Activated CD4-positive, CD25-positive, alpha-beta regulatory T cell treated with anti-CD3 and anti-CD28 coated beads, Interleukin-2, amount 50 U/mL, for 16 hours (primary cell): ENCODE results near the gene INPP1.
"Not testable (repeated sequence)": the region's sequence is repeated elsewhere in the genome, so short reads cannot be mapped to it uniquely, and the experiment has no call there.

Source experiments
- DNase-seq: peaks from one replicate; pipeline ENCODE4 v3.0.0-alpha.2; 2020; ENCODE audit warnings: low read depth, low spot score

INPP1 gene, protein sequence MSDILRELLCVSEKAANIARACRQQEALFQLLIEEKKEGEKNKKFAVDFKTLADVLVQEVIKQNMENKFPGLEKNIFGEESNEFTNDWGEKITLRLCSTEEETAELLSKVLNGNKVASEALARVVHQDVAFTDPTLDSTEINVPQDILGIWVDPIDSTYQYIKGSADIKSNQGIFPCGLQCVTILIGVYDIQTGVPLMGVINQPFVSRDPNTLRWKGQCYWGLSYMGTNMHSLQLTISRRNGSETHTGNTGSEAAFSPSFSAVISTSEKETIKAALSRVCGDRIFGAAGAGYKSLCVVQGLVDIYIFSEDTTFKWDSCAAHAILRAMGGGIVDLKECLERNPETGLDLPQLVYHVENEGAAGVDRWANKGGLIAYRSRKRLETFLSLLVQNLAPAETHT

GRCh38 chr2:190343536-190344275 lies at the start of gene INPP1:
TSS of gene INPP1 (plus strand) at chr2:190343589. CDS start at chr2:190360103, 16,514 bp downstream.
- DNase-seq: no peak

GRCh38 chr2:190297880-190298279 lies 45.5 kb upstream of the INPP1 start:
- DNase-seq: not testable (repeated sequence)

- DNase-seq: no peak
Measured at GRCh38 chr2:190301032-190301431, 42.4 kb upstream of the INPP1 start.

- DNase-seq: no peak
Measured at GRCh38 chr2:190302052-190302451, 41.3 kb upstream of the INPP1 start.

DNA sequence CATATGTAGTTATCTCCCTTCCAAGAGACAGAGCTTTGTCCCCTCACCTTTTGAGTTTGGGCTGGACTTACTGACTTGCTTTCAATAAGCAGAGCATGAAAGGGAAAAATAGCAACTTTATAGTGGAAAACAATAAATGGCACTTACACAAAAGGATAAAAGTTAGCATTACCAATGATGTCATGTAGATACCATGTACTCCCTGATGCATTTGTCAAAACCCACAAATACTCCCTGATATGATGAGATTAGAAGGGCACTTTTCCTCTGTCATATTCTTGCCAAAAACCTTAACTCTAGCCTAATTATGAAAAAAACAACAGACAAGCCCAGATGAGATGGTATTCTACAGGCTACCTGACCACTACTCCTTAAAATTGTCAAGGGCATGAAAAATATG lies 39.7 kb upstream of the INPP1 start:
- DNase-seq: no peak

DNA sequence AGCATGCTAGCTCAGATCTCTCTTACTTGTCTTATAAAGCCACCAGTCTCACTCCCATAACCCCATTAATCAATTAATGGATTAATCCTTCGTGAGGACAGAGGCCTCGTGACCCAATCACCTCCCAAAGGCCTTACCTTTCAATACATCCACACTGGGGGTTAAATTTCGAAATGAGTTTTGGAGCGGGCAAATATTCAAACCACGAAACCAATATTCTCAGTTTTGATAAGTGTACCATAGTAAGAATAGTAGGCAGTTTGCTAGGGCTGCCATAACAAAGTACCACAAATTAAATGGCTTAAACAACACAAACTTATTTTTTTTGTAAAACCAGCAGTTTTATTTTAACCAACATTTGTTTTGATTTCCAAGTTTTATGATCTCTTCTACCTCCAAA lies 39.0 kb upstream of the INPP1 start:
- DNase-seq: no peak

GRCh38 chr2:190308031-190308430 lies 35.4 kb upstream of the INPP1 start:
- DNase-seq: no peak

GRCh38 chr2:190311893-190312634 lies 31.3 kb upstream of the INPP1 start:
- no peak for DNase-seq

DNA sequence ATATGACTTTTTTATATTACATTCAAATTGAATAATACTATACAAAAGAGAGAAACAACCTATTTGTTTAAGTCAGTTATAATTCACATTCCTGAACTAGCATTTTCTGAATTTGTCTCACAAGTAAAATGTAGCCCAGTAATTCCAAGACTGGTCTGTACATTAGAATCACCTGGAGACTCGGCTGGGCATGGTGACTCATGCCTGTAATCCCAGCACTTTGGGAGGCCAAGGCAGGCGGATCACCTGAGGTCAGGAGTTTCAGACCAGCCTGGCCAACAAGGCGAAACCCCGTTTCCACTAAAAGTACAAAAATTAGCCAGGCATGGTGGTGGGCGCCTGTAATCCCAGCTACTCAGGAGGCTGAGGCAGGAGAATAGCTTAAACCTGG lies 30.8 kb upstream of the INPP1 start:
- not testable (repeated sequence) for DNase-seq

- DNase-seq: no peak
Measured at GRCh38 chr2:190313880-190314279, 29.5 kb upstream of the INPP1 start.

GRCh38 chr2:190315273-190315672 lies 28.1 kb upstream of the INPP1 start:
- no peak for DNase-seq

GRCh38 chr2:190318514-190318913 lies 24.9 kb upstream of the INPP1 start:
- DNase-seq: no peak

DNA sequence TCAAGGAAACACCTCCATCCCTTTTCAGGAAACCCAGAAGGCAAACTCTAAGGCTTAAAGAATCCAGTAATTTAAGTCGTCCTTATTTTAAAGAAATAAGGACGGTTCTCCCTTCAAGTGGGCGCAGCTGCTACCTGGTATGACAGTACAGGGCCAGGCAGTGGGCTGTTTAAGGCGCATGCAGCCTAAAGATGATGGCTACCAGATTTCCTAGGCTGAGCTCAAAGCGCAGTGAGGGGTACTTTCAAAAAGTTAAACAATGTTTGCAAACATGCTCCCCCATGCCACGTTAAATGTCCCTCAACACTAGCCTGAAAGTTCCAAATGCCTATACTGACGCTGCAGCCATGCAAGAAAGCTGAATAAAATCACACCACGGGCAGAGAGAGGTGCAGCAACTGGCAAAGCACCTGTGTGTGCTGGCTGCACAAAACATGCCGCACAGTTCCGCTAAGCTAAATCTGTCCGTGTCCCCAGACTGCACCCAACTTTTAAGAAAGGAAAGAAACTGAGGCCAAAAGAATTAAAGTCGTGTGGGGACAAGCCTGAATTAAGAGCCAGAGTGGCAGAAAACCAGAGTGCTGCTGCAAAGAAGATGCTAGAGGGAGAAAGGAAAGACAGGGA lies 24.3 kb upstream of the INPP1 start:
- no peak for DNase-seq

- DNase-seq: peak; percentile 75
Measured at GRCh38 chr2:190319555-190320498, 23.6 kb upstream of the INPP1 start, which contains the start of gene HIBCH. TSS of gene HIBCH (minus strand) at chr2:190319826. CDS start at chr2:190319750, 76 bp downstream.

GRCh38 chr2:190320696-190321095 lies 22.7 kb upstream of the INPP1 start:
- peak; percentile 16 for DNase-seq

DNA sequence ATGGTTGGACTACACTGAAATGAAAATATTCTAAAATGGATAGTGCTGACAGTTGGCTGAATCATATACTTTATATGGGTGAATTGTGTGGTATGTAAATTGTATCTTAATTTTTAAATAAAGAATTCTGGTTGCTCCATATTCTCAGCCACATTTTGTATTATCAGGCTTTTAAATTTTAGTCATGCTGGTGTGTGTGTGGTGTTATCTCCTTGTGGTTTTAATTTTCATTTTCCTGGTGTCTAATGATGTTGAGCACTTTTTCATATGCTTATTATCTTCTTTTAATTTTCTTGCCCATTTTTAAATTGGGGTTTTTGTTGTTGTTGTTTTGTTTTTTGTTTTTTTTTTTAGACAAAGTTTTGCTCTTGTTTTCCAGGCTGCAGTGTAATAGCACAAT lies 20.0 kb upstream of the INPP1 start:
- DNase-seq: no peak

- DNase-seq: no peak
Measured at GRCh38 chr2:190325588-190325987, 17.8 kb upstream of the INPP1 start.

- no peak for DNase-seq
Measured at GRCh38 chr2:190327867-190328572, 15.4 kb upstream of the INPP1 start.

GRCh38 chr2:190328573-190329147 lies 14.7 kb upstream of the INPP1 start:
- no peak for DNase-seq

DNA sequence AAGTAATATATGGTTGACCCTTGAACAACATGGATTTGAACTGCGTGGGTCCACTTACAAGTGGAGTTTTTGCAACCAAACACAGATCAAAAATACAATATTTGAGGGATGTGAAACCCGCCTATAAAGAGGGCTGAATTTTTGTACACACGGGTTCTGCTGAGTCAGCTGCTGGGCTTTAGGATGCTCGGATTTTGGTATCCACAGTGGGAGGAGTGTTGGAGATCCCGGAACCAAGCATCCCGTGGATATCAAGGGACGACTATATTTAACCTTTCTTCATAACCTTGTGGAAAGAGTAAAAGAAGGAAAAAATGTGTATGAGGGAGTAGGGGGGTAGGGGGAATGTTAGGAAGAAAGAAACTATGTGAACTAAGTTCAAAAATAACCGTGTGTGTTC lies 10.0 kb upstream of the INPP1 start:
- DNase-seq: no peak
